GM13976 (cell line): Measurements from ENCODE around the gene MAPK8IP3.

Experiments
- DNase-seq: peaks from one replicate; pipeline ENCODE4 v3.0.0; 2012; ENCODE audit warnings: low spot score
- CTCF ChIP-seq: IDR thresholded peaks from 2 replicates; pipeline ENCODE4 v1.5.1; 2012; ENCODE audit warnings: borderline replicate concordance, mild to moderate bottlenecking; ENCODE audit not compliant: insufficient read depth; ENCODE audit errors: extremely low read depth, missing control alignments, control extremely low read depth
- in situ Hi-C: fragments of 300-500 bp; cut with MboI; formaldehyde crosslinking; loops from one replicate; pipeline ENCODE4 v1.12.0; 2022; ENCODE audit warnings: low sequenced_read_pairs, mixed read lengths, inconsistent platforms; ENCODE audit not compliant: unreplicated experiment

MAPK8IP3 gene

GRCh38 chr16:1790261-1790610, 84.2 kb downstream of the MAPK8IP3 start:
- in situ Hi-C loops = no loop called here
- no peak for DNase-seq

DNA sequence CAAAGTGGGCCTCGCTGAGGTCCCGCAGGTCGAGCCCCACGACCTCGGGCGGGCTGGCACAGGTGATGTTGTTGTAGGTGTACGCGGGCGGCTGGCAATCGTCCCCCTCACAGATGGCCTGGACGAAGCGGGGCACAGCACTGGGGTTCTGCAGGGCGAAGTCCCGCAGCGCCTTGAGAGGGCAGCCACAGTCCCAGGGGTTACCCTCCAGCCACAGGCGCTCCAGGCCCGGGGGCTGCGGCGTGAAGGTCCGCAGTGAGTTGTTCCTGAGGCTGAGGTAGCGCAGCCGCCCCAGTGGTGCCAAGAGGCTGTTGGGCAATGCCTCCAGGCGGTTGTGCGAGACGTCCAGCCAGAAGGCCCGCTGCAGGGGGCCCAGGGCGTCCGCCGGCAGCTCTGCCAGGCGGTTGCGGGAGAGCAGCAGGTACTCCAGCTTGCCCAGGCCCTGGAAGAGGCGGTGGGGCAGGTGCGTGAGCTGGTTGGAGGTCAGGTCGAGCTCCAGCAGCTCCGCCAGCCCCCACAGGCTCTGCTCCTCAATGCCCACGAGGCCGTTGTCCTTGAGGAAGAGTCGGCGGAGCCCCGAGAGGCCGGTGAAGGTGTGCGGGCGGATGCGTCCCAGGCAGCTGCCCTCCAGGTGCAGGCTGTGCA, 84.7 kb downstream of the MAPK8IP3 start:
- no peak for DNase-seq
- TF ChIP-seq CTCF = no peak
- in situ Hi-C loops = no loop called here

More at GRCh38 chr16:1790261-1790610, 84.2 kb downstream of the MAPK8IP3 start:
- no peak for TF ChIP-seq CTCF

- in situ Hi-C loops = no loop called here
- DNase-seq = no peak
- TF ChIP-seq CTCF = no peak
Observed at GRCh38 chr16:1791256-1791942, 85.4 kb downstream of the MAPK8IP3 start.

DNA sequence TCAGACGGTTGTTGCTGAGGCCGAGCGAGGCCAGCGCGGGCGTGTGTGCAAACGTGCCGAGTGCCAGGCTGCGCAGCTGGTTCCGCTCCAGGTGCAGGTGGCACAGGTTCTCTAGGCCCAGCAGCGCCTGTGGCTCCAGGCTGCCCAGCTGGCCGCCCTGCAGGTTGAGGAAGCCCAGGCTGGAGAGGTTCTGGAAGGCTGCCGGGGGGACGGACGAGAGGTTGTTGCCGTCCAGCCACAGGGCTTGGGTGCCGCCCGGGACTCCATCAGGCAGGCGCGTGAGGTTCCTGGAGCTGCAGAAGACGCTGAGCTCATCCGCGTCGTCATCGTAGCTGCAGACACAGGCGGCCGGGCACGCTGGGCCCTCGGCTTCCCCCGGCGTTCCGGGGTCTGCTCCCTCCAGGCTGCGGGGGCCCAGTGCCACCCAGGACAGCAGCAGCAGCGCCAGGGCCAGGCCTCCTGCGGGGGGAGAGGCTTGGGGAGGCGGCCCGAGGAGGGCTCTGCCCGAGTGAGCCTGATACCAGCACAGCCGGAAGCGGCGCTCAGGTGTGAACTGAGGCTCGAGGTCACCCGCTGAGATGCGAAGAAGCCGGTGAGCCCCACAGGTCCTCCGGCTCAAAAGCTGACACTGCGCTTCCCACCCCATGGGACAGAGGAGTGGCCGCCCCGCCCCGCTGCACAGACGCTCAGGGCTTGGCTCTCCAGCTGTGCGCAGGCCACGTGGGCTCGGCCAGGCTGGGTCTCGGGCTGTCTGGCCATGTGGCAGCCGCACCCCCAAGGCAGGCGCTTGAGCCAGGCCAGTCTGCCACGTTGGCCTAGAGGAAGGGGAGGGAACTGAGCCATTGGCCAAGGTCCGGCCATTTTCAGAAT, 86.2 kb downstream of the MAPK8IP3 start:
- no peak for TF ChIP-seq CTCF
- in situ Hi-C loops = no loop called here
- DNase-seq = no peak

DNA sequence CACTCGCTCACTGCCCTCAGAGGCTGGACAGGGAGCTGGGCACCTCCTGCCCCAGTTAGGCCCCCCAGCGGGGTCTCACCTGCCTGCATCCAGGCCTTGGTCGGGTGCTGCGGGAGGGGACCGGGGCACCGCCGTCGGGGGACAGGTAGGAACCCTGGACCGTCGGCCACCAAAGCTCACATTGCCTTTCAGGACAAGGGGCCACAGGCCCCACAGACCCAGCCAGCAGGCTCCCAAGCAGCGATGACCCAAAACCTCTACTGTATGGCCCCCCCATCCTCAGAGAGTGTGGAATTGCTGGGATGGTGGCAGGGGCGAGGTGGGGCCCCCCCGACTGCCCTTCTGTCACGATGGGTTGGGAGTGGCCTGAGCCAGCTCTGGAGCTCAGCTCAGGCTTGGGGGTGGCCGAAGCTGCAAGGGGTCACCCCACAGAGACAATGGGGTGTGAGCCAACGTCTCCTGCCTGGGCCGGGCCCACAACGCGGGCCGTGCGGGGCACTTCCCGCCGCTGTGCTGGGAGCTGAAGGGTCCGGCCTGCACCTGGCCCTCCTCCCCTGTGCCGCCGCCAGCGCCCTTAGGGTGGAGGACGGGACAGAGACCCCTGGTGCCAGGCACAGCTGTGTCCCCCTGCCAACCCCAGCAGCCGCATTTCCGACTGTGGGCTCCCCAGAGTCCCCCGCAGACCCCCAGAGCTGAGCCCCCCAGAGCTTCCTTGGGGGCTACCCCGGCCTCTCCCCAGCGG, 87.0 kb downstream of the MAPK8IP3 start:
- DNase-seq = no peak
- in situ Hi-C loops = no loop called here
- TF ChIP-seq CTCF = no peak
